CD4-positive, alpha-beta T cell treated with Interleukin-1 beta for 1 hour (primary cell): Measurements from ENCODE around the gene CCNK.
A peak's percentile ranks its signal among the peaks of the same experiment; 100 is the strongest.

Source experiments
- DNase-seq, 2 donors: peaks; one replicate each; pipeline ENCODE4 v3.0.0-alpha.2; 2020 to 2022

Gene CCNK

DNA sequence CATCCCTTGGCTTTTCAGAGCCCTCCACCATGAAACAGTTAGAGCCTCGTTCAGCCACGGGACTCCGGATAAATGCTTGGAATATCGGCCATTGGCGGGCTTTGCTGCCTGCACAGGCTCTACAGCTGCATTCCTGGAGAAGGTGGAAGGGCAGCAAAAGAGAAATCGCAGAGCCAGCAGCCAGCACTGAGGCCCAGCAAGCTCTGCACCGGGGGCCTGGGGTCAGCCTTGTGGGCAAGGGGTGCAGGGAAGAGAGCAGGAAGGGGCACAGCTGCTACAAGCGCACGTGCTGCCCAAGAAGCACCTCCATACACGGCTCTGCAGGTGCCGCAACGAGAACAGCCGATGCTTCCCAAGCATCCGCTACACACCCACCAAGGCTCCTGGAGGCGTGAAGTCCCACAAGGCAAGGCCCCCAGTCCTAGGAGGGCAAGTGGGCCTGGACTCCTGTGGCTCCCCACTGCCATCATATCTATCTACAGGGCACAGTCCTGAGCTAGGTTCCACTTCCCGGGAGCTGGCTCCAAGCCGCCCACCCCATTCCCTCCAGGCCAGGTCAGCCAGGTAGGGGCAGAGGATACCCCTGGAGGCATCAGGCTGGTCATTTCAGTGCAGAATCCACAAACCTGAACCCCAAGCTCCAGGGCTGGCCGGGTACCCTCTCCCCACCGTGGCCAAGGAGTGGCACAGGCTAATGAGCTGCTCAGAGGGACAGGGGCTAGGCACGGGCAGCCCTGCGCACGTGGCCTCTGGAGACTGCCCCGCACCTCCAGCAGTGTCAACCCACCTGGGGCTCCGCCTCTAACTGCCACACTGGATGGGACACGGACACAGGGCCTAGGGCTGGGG is 40.2 kb downstream of the CCNK start:
- DNase-seq, result no peak

DNA sequence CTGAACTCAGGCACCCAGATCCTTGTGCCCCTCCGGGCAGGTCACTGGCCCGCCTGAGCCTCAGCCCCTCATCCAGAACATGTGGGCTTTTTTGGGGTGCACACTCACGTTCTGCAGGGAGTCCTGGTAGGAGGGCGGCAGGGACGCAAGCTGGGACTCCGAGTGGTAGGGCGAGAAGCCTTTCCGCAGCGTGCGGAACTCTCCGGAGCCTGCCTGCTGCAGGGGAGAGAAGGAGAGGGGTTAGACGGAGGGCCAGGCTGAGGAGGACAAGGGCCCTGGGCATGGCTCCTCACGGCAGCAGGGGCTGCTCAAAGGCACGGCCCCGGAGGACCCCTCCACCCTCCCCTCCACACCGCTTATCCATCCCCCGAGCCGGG is 40.8 kb downstream of the CCNK start:
- no peak for DNase-seq

DNA sequence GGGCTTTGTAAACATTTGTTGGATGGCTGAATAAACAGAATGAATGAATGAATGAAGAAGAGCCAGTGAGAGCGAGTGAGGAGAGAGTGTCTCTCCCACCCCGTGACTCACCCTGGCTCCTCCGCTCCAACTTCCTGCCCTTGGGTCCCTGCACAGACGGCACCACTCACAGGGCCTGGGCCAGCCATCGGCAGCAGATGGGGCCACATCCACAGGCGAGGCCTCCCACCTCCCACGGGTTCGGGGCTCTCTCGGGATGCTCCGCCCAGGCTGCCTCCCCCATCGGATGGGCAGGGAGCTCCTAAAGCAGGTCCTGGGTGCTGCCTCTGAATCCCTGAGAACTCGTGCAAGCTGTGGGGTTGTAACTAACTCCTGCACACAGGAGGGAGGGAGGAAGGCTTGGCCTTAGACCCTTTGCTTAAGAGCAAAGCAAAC is 41.3 kb downstream of the CCNK start:
- no peak for DNase-seq

DNA sequence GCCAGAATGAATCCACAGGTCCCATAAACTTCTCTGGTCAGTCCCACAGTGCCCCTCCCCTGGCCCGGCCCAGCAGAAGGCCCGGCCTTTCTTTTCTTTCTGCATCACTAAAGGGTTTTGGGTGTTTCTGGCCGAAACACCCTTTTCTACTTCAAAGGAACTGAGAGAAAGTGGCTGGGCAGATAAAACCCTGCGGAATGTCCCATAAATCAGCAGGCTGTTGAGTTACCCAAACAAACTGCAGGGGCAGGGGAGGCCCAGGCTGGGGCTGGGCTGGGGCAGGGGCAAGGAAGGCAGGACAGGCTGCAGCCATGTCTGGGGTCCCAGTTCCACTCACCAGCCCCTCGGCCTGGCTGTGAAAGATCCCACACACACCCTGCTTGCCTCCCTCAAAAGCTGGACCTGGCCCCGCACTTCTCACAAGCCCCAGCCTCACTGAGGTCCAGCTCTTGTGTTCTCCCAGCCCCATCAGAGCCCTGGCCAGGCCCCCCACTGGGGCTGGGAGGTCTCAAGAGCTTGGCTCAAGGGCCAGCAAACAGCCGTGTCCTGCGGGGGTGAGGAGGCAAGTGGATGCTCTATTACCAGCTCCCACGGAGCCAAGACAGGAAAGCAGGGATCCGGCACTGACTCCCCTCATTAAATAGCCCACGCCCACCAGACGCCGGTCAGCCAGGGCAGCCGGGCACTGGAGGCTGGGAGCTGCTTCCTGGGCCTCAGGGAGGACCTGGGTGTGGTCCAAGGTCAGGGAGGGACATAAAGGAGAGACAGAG is 41.9 kb downstream of the CCNK start:
- no peak for DNase-seq

DNA sequence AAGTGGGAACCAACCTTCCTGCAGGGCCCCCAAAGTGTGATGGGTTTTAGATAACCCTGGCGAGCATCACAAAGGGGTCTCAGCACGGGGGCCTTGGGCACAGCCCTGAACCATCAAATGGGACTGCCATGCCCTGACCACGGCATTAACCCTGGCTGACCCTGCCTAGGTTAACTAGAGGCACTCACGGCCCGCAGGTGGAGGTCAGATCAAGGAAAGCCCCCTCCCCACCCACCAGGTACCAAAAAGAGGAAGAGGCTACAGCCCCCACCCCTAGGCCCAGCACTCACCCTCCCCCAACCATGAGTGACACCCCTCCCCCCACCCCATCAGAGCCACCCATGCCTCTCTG is 42.5 kb downstream of the CCNK start:
- DNase-seq, result no peak

DNA sequence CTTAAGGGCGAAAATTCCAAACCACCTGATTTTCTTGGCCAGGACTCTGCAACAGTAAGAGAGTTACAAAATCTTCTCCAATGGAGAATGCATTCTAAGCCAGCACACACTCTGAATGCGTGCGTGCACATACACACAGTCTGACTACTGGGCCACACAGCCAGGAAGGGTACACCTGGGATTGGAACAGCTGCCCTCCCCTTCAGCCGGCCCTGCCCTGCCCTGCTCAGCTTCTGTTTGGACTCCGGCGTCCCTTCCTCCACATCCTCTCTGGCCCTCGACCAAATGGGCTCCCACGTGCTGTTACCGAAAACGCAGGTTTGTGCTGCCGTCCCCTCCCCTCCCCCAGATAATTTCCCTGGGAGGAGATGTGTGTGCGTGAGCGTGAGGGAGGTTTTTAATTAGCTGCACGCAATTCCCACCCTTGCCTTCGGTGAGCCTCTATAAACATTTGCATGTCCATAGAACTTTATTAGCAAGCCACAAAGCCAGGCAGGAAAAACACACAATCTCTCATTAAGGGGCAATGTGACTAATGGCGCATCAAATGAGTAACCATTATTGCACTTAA is 43.0 kb downstream of the CCNK start:
- DNase-seq, result no peak

DNA sequence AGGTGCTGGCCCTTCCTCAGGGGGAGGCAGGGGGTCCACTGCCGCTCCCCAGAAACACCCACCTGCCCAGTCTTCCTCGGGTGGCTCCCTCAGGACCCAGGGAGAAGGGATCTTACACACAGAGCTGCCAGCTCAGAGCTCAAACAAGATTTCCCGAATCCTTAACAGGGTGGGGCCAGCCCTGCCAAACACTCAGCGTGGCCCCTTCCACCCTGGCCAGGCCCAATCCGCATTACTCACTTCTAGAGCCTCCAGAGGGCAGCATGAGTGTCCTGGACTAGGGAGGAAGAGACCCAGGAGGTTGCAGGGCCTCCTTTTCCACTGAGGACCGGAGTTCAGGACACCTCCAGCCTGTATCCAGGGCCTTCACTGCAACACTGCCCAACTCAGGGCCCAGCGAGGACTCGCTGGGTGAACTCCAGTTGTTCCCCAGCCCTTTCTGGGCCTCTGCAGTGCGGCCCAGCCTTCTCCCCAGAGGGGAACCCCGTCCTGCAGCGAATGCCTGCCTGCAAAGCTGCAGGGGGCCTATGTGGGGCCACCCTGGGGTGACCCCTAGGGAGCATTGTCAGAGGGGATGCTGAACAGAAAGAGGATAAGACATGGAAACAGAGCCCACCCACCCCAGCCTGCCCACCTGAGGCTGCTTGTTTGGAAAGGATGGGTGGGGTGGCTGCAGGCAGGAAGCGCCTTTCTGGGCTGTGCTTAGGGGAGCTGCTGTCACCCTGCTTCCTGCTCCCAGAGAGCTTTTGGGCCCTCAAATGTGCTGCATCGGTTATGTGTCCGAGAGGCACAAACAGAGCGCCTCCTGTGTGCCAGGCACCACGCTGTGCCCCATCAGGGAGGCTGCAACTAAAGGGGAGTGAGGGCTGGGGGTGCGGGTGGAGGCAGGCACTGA is 43.8 kb downstream of the CCNK start:
- peak in 1 of 2 donors; percentile 11 for DNase-seq

DNA sequence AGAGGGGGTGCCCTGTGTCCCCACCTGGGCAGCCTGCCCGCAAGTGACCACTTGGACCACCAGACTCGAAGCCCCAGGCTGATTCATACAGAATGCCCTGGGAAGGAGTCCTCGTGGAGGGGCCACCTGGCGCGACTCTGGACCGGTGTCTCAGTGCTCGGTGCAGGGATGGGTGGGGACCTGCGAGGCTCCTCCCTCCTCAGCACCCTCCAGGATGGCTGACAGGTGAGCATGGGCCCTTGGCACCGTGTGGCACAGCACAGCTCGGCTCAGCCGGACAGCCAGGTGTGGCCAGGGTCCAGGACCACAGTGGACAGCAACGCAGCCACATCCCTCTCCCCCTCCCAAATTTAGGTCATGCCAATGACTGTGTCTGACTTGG is 44.5 kb downstream of the CCNK start:
- no peak for DNase-seq

DNA sequence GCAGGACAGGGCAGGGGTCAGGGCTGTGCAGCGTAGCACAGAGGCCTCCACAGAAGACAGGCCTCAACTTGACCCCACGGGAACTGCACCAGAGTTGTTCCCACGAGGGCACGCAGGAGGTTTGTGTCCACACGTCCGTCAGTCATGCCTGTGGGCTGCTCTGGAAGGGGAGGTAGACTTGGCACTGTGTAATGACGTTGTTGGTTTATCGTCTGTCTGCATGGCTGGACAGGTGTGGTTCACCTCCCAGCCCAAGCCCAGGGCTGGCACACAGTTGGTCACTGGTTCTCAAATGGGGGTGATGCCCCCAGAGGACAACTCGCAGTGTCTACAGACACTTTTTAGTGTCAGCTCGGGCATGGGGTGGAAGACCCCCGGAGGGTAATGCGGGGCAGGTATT is 45.8 kb downstream of the CCNK start:
- no peak for DNase-seq

DNA sequence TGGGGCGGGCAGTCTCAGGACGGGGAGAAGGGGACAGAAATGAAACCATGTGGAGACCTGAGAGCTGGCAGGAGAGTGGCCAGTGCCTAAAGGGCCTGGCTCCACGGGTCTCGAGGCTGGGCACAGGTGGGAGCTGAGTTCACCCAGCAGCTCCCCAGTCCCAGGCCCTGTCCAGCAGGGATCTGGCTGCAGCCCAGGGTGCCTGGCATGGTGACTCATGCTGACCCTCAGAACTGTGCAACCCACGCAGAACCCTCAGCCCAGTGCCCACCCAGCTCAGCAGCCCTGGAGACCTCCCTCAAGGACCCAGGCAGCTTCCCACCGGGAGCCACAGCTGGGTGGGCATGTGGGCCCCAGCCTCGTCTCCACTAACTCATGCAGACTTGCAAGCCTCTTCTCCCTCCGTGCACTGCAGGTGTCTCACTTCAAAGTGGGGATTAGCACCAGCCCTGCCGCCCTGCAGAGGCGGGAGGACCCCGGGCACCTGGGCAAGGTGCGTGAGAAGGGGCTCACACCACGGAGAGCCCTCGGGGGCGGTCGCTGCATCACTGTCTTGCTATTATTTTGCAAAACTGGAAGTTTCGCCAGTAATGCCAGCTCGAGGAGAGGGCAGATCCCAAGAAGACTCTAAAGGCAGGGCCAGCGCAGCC is 46.3 kb downstream of the CCNK start:
- no peak for DNase-seq

DNA sequence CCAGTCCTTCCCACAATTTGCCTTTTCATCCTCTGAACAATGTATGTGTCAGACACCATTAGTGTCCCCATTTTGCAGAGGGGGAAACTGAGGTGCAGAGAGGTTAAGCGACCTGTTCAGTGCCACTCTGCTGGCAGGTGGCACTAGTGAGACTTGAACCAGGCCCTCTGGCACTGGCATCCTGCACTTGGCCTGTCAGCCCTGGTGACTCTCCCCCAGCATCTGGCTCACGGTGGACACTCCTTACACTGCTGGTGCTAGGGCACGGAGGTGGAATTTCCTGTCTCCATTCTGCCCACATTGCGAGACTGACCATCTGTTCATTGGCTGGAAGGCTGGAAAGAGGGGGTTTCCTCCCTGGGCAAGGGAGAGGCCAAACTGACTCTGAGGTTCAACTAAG is 48.7 kb downstream of the CCNK start:
- no peak for DNase-seq

DNA sequence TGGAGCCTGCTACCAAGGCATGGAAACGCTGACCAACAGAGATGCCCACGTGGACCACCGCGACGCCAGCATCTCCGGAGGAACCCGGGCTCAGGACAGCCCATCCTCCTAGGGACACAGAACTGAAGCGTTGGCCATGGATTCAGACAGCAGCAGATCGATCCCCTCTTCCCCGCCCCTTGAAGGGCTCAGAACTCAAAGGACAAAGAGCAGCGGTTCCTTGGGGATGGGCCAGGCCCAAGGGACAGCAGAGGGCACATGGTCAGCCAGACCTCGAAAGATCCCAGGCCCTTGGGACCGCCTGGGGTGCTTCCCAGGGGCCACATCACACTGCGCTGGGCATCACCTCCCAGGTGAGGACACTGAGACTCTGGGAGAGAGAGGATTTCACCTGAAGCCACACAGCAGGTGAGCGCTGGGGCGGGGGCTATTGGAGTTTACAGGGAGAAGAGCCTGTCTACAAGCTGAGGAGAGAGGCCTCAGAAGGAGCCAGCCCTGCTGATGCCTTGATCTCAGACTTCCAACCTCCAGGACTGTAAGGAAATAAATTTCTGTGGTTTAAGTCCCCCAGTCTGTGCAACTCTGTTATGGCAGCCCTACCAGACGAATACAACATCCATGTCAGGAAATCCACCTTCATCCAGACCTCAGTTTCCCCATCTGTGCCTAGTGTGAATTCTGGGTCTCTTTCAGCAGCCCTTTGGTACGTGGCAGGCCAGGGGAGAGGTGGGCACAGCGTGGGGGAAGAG is 49.4 kb downstream of the CCNK start:
- no peak for DNase-seq

DNA sequence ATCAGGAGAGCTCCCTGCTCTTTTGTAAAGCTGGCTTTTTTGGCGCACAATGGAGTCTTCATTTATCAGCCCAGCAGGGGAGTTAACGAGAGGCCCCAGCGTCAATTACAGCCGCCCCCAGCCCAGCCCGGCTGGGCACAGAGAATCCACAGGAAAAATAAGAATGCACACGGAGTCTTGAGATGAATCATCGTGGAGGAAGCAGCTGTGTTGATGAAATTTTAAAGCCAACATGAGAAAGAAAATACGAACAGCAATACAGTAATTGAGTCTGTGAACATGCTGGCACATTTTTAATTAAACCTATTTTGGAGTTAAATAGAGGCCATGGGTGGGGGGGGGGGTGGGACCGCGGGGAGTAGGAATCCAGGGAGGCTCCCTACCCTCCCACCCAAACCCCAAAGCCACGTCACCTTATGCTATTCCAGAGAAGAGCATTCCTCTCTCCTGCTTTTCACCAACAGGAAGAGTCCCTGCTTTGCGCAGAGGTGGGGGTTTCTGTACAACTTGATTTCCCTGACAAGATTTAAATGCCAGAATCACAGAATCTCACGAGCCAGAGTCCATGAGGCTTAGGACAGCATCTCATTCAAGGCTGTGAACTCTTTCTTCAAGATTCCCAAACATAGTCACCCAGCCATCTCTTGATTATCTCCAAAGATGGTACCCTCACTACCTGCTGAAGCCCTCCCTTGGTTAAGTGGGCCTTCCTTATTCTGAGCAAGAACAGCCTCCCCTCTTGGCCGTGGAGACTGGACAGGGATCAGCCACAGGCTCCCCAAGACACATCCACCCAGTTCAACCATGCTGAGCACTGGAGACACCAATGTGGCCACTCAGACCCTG is 50.3 kb downstream of the CCNK start:
- DNase-seq, result no peak

DNA sequence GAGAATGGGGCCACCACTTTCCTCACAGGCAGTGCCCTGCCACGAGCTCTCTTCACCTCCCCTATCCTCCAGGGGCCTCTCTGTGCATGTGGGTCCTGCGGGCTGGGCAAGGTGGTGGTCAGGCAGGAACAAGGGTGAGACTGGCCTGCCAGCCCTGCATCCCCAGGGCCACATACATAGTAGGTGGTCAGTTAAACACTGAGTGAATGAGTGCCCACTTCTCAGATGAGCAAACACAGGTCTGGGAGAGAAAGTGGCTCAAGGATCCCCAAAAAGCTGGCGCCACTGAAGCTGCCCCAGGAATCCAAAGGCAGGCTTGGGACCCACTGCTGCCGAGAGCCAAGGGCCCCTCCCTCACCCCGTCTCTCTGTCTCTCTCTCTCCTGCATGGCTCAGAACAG is 51.1 kb downstream of the CCNK start:
- DNase-seq, result no peak

DNA sequence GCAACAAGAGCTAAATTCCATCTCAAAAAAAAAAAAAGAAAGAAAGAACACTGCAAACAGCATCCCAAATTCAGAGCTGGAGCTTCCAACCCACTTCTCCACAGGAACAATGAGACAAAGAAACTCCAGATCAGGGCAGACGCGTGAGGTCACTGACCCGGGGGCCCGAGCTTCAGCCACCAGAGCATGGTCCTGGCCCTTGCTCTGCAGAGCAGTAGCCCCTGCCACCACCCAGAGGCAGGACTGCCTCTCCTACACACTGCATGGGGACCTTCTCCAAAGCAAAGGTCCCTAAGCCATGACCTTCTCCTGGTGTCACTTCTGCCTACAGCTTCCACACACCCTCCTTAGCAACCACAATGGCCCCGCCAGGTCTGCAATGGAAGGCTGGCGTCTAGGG is 53.1 kb downstream of the CCNK start:
- no peak for DNase-seq

DNA sequence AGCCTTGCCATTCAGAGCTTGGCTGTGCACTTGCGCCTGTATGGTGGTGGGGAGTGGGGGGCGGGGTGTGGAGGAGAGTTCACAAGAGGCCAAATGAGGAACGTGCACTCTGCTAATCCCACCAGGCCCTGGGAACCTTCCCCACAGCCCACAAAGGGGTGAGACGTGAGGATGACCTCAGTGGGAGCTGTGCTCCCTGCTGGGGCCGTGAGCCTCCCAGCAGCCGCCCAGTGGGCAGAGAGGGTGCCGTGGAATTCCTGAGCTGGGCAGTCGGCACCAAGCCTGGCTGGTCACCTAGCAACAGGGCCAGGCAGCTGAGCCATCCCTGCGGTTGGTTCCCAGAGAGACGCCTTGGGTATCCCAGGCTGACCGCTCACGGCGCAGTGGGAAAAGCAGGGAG is 53.7 kb downstream of the CCNK start:
- DNase-seq, result no peak

DNA sequence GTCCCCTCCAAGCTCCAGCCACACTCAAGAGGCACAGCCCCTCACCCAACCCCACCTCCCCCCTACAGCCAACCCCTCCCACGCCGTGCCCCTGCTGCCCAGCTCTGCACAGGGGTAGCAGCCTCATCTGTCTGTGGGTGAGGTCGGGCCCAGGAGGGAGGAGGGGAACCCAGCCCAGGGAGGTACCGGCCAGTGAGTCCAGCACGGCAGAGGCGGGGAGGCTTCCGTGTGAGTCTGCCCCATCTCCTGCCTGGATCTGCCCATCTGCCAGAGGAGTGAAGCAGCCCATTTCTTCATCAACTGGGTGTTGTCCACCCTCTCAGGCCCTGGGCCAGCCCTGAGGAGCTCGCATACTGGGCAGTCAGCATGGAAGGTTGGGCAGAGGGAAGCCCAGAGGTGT is 54.2 kb downstream of the CCNK start:
- DNase-seq, result no peak

DNA sequence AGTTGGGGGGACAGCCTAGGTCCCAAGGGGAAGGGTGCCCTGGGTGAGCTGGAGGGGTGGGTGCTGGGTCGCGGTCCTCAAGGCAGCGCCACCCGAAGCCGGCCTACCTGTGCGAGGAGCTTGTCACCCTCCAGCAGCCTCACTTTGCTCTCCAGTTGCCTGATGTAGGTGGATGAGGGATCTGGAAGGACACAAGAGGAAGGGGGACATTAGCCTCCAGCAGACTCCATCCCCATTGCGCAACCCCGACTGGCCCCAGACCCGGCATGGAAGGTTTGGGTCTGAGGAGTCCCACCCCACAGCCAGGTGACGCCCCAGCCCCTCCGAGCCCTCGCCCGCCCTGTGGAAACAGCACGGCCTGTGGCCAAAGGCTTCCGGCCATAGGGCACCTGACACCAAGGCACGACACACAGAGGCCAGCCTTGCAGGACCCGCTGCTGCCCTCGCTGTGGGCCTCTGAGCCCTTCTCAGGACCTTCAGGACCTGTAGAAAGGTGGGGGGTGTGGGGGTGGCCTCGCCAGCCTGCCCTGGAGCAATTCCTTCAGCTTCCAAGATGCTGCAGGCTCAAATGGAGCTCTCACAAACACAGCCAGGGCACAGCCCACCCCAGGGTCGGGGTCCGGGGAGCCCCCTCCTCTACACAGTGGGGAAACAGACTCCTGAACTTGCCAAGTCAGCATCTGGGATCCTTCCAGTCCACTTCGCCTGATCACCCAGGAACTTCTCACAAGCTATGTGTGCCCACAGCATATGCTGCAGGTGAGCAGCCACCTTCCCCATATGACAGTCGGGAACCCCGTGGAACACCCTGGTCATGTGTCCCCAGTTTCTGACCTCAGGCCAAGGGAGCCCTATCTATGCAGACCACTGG is 54.9 kb downstream of the CCNK start:
- no peak for DNase-seq

DNA sequence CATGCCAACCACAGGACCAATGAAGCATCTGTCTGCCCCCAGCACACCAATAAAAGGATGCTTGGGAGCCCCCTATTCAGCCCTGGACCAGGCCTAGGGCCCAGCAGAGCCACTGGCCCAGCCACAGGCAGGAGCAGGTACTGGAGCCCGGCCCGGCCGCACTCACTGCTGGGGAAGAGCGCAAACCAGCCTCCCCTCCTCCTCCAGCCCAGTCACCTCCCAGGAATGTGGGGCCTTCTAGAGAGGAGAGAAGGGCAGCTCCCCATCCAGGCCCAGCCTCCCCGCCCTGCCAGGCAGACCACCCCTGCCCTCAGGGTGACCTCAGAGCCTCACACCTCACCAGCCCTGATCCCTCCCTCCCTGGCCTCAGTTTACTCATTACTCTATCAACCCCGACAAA is 56.2 kb downstream of the CCNK start:
- DNase-seq, result no peak

DNA sequence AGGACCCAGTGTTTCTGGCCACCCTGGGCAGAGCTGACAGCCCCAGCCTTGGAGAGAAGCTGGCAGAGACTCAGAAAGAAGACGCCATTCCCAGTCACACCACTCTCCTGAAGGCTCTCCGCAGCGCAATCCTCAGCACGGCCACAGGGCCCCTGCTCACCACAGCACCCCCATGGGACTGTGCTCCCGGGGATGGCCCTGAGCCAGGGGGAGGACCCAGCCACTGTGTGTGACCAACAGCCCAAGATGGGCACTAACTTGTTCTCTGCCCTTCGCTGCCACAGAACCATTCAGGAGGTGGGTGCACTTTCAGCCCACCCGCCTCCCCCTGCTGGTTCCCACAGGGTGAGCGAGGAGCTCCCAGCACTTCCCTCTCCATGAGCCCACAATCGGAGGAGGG is 57.1 kb downstream of the CCNK start:
- DNase-seq, result no peak
